DMS153 (cell line): ENCODE measurements around the gene EIF3D.
A peak's percentile ranks its signal among the peaks of the same experiment; 100 is the strongest.

Source experiments
- DNase-seq: peaks from one replicate; lab custom pipeline; 2025; lab: John Stamatoyannopoulos, UW

The EIF3D gene

DNA sequence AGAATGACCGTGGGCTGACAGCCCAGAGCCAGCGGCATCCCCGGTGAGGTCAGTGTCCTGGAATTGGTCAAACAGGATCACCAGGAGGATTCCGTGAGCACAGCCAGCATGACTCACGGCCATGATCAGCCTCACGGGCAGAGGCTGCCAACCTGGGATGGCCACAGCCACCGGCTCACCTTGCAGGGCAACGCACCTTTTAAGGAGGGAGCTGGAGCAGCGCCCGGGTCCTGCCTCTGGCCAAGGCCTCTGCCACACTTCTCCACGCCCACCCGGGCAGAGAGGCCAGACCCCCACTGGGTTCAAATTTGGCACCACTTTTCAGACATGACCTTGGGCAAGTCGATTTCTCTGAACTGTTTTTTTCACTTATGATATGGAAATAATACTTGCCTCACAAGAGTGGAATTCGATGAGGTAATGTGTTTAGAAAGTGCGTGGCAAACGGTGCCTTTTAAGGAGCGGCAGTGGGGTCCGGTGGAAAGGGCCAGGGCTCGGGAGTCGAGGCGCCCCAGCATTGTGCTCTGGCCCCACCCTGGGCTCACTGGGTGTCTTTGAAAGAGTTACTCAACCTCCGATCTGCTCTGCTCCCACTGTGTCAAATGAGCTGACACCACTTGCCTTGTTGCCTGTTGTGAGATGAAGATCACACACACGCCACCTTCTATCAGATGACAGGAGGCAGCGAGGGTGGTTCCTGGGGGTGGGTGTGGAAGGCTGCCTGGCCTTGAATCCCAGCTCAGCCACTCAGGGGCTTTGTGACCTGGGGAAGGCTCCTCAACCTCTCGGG lies 63.5 kb downstream of the EIF3D start:
- DNase-seq = no peak

- DNase-seq = no peak
These were observed 64.2 kb downstream of the EIF3D start for GRCh38 chr22:36464715-36465231.

DNA sequence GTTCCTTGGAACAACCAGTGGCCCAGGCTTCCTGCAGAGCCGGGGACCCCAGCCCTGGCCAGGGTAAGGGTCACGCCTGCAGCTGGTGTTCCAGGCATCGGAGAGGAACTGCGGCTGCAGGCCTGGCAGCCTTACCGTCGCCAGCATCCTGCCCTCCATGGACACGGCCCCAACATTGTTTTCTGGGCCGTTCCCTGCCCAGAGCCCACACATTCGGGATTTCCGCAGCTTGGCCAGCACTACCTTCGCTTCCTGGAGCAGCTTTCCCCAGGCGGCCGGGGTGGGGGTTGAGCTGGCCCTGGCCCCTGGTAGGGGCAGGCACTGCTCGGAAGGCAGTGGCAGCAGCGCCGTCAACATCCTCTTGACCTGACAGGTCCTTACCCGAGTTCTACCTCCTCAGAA lies 65.2 kb downstream of the EIF3D start:
- DNase-seq = no peak

DNA sequence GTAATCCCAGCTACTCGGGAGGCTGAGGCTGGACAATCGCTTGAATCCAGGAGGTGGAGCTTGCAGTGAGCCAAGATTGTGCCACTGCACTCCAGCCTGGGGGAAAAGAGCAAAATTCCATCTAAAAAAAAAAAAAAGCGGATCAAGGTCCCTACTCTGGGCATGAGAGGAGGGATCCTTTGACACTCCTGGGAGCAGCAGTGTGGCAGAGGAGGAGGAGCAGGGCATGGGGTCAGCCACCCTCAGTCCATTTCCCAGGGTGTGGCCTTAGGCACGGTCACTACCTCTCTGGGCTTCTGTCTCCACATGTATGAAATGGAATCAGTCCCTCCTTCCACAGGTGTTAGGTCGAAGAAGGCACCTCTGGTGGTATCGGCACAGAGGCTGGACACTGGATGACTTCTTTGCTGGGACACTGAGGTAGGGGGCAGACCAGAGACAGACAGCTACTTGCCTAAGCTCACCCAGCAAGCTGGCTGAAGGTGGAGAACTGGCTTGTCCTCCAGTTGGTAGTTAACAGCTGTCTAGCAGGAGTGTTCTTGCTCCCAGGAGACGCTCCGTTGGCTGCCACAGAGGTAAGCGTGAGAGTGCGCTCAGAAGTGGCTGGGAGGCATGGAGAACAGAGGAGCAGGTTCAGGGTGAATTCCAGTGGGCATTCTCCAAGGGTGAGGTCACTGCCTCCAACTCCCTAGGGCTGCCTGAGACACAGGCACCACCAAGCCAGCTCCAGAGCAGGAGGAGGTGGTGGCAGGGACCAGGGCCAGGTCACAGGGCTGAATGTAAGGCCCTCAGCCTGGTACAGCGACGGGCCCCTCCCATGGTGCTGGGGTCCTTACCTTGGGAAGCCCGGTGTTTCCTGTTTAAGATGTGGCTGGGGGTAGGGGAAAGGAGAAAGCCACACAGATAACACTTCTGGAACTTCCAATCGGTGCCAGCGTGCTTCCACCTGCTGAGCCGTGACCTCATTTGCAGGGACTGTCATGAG lies 67.0 kb downstream of the EIF3D start:
- peak; percentile 81 for DNase-seq
